GM18868 (cell line): ENCODE measurements around the gene NALF2.

Source experiments
- ATAC-seq: cut with Tn5 transposase; IDR thresholded peaks from one replicate; pipeline ENCODE4 v1.9.1; 2021; ENCODE audit warnings: mild to moderate bottlenecking, moderate library complexity; ENCODE audit not compliant: unreplicated experiment

NALF2 gene

DNA sequence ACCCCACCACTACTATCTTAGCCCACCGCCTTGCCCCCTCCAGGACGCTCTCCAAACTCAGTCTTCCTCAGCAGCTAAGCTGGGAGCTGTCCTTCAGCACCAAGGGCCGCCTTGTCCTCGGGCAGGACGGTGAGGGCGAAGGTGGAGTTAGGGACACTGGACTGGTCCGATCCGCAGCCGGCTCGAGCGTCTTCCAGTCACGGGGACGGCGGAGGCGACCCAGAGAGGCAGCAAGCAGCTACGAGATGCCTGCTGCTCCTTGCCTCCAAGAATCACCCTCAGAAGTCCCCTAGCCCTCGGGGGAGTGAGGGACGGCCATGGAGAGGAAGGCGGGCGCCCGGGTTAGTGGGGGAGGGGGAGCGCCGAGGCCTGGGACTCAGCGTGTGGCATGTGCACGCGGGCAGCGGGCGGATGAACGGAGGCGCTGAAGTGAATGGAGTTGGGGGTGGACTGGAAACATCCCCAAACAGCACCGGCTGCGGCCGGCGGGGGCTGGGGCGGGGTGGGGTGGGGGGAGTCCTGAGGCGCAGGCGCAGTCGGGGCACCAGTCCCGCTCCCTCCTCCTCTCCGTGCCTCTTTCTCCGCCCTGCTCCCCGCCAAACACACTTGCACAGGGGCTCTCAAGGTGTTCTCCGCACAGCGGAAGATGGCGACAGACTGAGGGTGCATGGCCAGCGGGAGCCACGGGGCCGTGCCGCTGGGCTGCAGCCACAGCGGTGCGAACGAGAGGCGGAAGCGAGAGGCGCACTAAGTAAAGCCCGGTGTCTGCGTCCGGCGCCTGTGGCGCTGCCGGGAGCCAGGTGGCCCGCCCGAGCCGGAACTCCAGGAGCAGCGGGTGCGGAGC, at the start of gene NALF2:
TSS of gene NALF2 (plus strand) at position 545 of the 844 bp plus-strand sequence. CDS start 957 bp downstream, outside the sequence.
- ATAC-seq = peak; percentile 52

- ATAC-seq = no peak
Observed at GRCh38 chrX:69457756-69458155, 46.4 kb upstream of the NALF2 start.

DNA sequence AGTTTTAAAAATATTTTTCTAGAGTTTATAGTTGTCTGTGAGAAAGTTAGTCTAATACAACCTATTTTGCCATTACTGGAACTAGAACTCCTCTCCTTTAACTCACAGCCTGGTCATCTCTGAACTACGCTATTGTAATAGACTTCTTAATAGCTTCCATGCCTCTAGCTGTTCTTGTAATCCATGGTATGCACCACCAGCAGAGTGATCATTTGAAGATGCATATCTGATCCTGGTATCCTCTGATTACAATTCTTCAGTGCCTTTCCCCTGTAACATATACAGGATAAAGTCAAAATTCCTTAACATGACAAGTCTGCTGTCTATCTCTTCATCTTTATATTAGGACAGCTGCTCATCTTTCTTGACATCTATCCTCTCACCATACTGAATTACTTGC, 37.6 kb upstream of the NALF2 start:
- ATAC-seq = no peak

- ATAC-seq = no peak
Observed at GRCh38 chrX:69469975-69470374, 34.2 kb upstream of the NALF2 start.

DNA sequence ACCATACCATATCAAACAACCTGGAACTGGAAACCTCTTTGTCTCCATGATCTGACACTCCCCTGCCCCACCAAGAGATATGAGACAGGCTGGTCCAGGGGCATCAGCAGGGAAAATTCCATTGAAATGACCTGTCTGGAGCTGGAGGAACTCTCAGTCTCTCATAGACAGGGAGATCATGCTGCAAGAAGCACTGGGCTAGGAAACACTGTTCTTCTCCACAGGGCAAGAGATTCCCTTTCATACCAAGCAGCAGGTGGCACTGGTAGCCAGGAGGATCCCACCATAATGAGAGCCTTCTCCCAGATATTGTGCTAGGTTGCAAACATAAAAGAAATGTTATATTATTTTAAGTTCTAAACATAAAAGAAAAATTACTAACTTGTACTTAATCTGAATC, 14.5 kb upstream of the NALF2 start:
- ATAC-seq = no peak

DNA sequence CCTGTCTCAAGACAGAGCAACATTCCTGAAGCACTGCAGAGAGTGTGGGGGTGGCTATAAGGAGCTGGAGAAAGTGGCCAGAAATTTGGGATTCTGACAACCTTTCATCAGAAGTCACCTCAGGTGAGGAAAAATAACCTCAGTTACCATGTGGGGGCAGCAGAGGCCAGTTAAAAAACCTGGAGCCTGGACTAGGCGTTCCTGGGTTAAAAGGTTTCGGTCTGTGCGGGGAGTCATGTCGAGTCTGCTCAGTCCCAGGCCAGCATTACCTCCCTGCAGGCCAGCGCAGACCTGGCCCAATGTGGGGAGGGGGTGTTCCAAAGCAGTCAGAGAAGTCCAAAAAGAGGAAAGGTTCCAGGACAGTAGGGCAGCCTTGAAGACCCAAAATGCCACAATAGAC, 10.9 kb upstream of the NALF2 start:
- no peak for ATAC-seq

DNA sequence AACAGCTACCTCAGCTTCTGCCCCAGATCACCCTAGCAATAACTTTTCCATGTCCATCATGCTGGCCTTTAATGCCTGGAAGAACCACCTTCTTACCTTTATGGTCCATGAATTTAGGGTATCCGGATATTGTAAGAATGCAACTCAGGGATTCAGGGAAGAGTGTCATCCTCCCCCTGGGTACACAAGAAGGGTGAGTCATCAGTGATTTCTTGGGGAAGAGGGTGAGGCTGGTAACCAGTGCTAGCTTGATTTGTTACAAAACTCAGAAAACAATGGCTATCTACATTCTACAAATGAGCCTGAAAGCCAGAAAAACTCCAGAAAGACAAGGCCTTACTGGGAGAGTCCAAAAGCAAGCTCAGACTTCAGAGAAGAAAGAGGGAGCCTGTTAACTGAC, 10.4 kb upstream of the NALF2 start:
- ATAC-seq = no peak

DNA sequence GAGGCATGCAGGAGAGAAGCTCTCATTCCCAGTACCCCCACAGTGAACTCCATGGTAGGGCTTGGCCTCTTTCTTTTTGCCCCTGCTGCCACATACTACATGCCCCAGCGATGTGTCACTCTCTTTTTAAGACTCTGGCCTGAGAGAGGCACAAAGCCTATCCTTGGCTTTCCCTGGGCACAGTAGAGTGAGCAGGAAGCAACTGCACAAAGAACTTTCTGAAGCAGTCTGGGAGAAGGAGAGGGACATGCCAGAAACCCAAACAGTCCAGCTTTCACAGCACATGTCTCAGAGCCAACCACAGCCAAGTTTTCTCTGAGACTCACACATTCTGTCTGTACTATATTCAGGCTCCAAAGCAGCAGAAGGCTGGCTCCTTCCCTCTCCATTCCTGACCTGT, 7.9 kb upstream of the NALF2 start:
- no peak for ATAC-seq

- no peak for ATAC-seq
Observed at GRCh38 chrX:69501429-69501828, 2.7 kb upstream of the NALF2 start.

DNA sequence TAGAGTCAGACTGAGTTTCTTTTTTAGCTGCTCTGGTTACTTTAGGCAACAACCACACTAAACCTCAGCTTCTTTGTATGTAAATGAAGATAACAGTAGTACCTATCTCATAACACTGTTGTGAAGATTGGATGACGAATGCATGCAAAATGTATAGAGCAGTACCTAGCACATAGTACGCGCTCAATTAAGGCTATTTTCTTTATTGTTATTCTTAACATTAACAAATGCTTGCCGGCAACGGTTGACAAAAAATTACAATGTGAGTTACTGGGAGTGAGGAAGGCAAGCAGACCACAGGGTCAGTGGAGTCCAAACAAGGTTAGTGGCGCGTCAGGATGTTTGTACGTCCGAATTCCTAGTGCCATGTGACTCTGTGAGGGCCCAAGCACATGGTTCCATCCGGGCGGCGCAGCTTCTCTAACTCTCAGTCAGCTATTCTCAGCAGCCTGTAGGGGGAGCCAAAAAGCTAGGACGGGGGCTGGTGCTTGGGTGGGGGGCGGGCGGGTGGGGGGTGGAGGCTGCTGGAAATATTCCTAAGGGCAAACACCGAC, 821 bp upstream of the NALF2 start:
- ATAC-seq = no peak

GRCh38 chrX:69504626-69505612, 793 bp downstream of the NALF2 start:
- peak; percentile 18 for ATAC-seq

- ATAC-seq = no peak
Observed at GRCh38 chrX:69505772-69506616, 1.9 kb downstream of the NALF2 start.

DNA sequence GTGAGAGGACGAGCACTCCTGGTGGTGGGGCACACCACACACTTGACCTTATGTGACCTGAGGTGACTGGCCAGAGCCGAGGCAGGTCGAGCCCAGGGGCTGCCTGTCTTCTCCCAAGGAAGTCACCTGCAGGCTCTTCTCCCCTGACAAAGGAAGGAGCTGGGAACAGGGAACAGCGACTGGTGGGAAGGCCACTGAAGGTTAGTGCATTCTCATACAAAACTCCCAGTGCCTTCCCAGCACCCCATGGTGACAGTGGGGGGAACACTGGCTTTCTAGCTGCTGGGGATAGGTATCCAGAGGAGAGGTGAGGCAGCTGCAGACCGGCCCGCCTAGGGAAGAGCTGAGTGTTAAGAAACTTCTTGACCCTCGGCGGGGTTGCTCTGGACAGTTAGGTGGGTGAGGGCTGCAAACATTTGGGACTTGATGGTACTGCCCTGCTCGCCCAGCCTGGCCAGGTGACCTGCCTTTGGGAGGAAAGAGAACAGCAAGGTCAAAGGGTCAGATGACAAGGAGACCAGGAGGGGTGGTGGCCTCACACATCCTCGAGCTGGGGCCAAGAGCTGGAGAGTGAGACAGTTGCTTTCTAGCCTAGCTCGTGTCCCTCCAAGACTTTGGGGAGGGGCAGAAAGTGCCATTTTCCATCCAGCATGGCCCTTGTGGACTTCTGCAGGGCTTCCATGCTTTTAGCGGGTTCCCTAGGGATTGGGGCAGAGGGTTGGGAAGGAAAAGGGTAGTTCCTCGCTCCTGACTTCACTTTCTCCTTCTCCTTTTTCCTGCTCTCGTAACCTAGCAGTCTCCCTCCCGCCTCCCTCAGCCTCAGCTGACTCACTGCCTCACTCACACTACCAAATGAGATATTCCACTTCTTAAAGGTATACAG, 2.7 kb downstream of the NALF2 start:
- ATAC-seq = no peak

- no peak for ATAC-seq
Observed at GRCh38 chrX:69507500-69507789, 3.3 kb downstream of the NALF2 start.

DNA sequence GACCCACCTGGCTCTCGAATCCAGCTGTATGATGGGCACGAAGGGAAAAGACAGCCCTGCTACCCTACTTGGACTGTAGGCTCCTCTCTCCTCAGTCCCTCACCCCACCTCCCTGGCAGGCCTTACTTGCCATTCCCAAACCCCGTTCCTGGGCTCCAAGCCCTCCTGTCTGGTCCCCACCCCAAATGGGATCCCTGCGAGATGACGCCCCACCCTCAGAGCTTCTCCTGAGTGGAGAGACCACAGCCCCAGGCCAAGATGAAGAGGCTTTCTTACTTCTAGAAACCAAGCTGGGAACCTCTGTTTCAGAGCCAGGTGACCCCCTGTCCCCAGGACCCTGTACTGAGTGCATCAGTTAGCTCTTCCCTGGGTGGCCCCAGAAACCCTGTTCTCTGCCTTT, 4.5 kb downstream of the NALF2 start:
- no peak for ATAC-seq

DNA sequence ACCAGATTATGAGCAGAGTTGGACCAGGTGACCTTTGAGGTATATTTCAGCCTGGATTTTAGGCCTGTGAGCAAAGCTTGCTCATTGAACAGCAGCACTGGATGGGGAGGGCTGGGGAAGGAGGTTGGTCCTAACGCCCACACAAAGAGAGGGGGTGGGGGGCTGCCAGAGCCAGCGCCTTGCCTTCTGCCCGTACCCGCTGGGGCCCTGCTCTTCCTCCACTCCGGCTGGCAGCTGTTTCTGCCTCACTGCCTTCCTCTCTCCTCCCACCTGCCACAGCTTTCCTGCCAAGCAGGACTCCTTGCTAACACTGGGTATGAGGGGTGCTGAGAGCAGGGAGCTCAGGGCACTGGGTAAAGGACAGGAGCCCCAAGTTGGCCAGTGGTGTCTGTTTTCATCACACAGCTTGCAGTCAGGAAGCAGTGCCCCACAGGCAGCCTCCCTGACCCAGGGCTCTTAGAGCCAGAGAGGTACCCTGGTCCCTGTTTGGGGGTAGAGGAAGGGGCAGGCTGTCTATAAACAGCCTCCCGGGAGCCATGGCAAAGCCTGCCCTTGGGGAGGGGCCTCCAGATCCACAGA, 6.1 kb downstream of the NALF2 start:
- no peak for ATAC-seq

DNA sequence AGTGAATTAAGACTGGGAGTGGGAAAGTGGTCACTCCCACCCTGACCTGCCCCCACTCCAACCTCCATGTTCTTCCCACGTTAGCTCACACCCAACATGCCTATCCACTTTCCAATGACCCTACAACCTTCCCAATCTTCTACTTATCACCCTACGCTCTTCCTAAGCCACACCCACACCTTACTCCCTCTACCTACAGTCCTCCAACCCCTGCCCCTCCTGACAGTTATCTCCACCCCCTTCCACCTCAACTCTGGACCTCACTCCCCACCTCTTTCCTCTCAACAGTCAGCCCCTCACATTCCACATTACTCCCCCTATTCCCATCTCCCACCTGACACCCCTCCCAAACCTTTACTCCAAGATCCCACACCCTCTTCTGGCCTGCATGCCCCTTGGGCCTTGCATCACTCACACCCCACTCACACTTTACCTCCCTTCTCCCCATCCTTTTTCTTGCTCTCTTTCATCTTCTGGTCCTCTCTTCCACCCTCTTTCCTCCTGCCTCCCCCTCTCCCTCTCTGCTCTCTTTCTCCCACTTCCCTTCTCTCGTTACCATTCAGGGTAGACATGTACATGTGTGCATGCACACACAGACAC, 6.9 kb downstream of the NALF2 start:
- ATAC-seq = no peak

DNA sequence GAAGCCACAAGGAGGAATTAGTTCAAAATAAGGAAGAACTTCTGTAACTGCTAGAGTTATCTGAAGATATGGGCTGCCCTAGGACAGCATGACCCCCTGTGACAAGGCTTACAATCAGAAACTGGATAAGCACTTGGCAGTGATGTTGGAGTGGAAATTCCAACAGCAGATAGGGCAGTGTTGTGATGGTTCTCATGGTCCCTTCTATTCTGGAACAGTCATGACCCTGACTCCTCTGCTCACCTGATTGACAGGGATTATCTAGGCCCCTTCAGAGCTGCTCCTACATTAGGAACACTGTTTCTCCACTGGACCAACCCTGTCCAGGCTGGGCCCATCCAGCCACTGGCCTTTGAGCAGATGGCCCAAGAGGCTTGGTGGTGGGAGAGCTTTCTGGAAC, 17.9 kb downstream of the NALF2 start:
- ATAC-seq = no peak

DNA sequence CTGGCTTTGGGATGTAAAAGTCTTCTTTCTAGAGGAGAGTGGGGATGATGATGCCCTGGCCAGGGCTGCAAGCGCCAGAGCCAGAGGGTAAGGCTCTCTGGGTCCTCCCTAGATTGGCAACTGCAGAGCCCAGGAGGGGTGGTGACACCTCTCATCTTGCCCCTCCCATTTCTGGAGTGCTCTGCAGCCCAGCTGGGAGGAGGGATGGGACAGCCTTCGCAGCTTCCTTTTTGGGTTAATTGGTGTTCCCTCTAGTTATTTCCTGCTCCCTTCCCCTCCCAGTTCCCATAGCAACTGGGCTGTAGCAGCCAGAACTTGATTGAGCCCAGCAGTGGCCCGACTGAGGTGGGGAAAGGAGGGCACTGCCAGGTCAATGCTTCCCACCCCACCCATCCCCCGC, 19.2 kb downstream of the NALF2 start:
- ATAC-seq = no peak
